GM12878 (cell line): Measurements from ENCODE around the gene FOXJ1. TPM values are rescaled to one million over a fixed set of nuclear protein-coding genes. Genes with fewer than 3 reads are reported as not detected.

Source experiments
- ATAC-seq: fragments of 200-7000 bp; cut with Tn5 transposase; 3 replicates; pipeline ENCODE4 v1.9.1; 2020; ENCODE audit warnings: mild to moderate bottlenecking, moderate library complexity
- BruUV-seq: library from RNA; stranded (reverse); fragments of 400-500 nt; replicated peaks from 2 replicates; lab custom pipeline; 2021; lab: Mats Ljungman, UMichigan
- CTCF ChIA-PET: fragments of 300-600 bp; sonication (Branson Sonifier 250); formaldehyde crosslinking; extraction: SDS; loops from one replicate; lab custom pipeline; 2021; ENCODE audit warnings: inconsistent platforms; lab: Yijun Ruan, JAX
- POLR2A ChIA-PET: fragments of 350-600 bp; formaldehyde crosslinking; extraction: SDS; loops from one replicate; lab custom pipeline; 2021; ENCODE audit warnings: inconsistent platforms; lab: Charles Lee
- RAD21 ChIA-PET: fragments of 300-600 bp; sonication (Branson Sonifier 250); formaldehyde crosslinking; loops from one replicate; lab custom pipeline; 2023; ENCODE audit warnings: antibody characterized with exemption; ENCODE audit not compliant: unreplicated experiment; lab: Charles Lee
- SMC1A ChIA-PET: fragments of 300-600 bp; sonication (Branson Sonifier 250); formaldehyde crosslinking; loops from one replicate; lab custom pipeline; 2023; ENCODE audit not compliant: unreplicated experiment, uncharacterized antibody; lab: Charles Lee
- DNase-seq: peaks from one replicate; pipeline ENCODE4 v3.0.0-alpha.2; 2011; ENCODE audit warnings: low read depth, low spot score
- FAIRE-seq: peaks from 3 replicates; lab custom pipeline; 2011; peaks lifted over from hg19 to GRCh38; lab: Jason Lieb, UNC
- H2AFZ ChIP-seq: 2 replicates; pipeline ENCODE4 v1.6.0; 2011; ENCODE audit warnings: low read depth, low read length, control low read depth; ENCODE audit not compliant: control insufficient read depth
- H3K27ac ChIP-seq: 2 replicates; pipeline ENCODE4 v1.5.1; 2011; ENCODE audit warnings: control low read depth; ENCODE audit not compliant: control insufficient read depth, insufficient read depth
- H3K27me3 ChIP-seq, 2 experiments: replicated peaks in 1 of 2; 2 replicates each; pipeline versions ENCODE4 v1.6.0 to v1.6.1; 2011; ENCODE audit warnings: low read length in 1 of 2; ENCODE audit not compliant: control insufficient read depth in 2 of 2, insufficient read depth in 2 of 2
- H3K36me3 ChIP-seq, 2 experiments: 2 replicates each; pipeline ENCODE4 v1.5.1; 2011; ENCODE audit warnings: low read length in 1 of 2; ENCODE audit not compliant: control insufficient read depth in 2 of 2, insufficient read depth in 2 of 2
- H3K4me1 ChIP-seq: 2 replicates; pipeline ENCODE4 v1.6.1; 2011; ENCODE audit warnings: mild to moderate bottlenecking, low read length, moderate library complexity, mixed read lengths; ENCODE audit not compliant: control insufficient read depth, insufficient read depth
- H3K4me2 ChIP-seq: 2 replicates; pipeline ENCODE4 v1.6.0; 2011; ENCODE audit warnings: control low read depth; ENCODE audit not compliant: control insufficient read depth, insufficient read depth
- H3K4me3 ChIP-seq: fragments of 200-600 bp; sonication (generic); 2 replicates; pipeline ENCODE4 v1.5.1; 2016
- H3K79me2 ChIP-seq: 2 replicates; pipeline ENCODE4 v1.6.0; 2011; ENCODE audit warnings: low read length; ENCODE audit not compliant: control insufficient read depth, insufficient read depth
- H3K9ac ChIP-seq: 2 replicates; pipeline ENCODE4 v1.8.0; 2011; ENCODE audit warnings: low read length, control low read depth, mixed read lengths; ENCODE audit not compliant: control insufficient read depth, insufficient read depth
- H3K9me3 ChIP-seq: replicated peaks from 3 replicates; pipeline ENCODE4 v1.5.1; 2011; ENCODE audit warnings: mild to moderate bottlenecking, low read length; ENCODE audit not compliant: control insufficient read depth, insufficient read depth
- H4K20me1 ChIP-seq: 2 replicates; pipeline ENCODE4 v1.6.0; 2011; ENCODE audit not compliant: control insufficient read depth, insufficient read depth
- CREM ChIP-seq: IDR thresholded peaks from 2 replicates; pipeline ENCODE4 v1.6.1; 2014; ENCODE audit warnings: antibody characterized with exemption, low read depth
- ETV6 ChIP-seq, 2 experiments: fragments of 450-650 bp in 1 of 2; IDR thresholded peaks in 1 of 2; conservative IDR thresholded peaks in 1 of 2; 2 replicates each; pipeline ENCODE4 v1.6.1; 2014; ENCODE audit warnings: antibody characterized with exemption in 1 of 2, borderline replicate concordance in 1 of 2, low read depth in 1 of 2, mild to moderate bottlenecking in 1 of 2, moderate library complexity in 1 of 2
- EZH2 ChIP-seq: IDR thresholded peaks from 2 replicates; pipeline ENCODE4 v1.6.1; 2012; ENCODE audit warnings: low read depth, mild to moderate bottlenecking, control low read depth, inconsistent platforms, low read length, borderline replicate concordance; ENCODE audit not compliant: control insufficient read depth
- JUNB ChIP-seq: IDR thresholded peaks from 2 replicates; pipeline ENCODE4 v1.6.1; 2016; ENCODE audit warnings: antibody characterized with exemption, mild to moderate bottlenecking
- SPI1 ChIP-seq: IDR thresholded peaks from 2 replicates; pipeline ENCODE4 v1.6.1; 2011; ENCODE audit warnings: low read depth, mild to moderate bottlenecking, low read length, moderate library complexity, borderline replicate concordance; ENCODE audit not compliant: insufficient read depth
- SREBF1 ChIP-seq: IDR thresholded peaks from 2 replicates; pipeline ENCODE4 v1.6.1; 2012; ENCODE audit warnings: mild to moderate bottlenecking, low read length
- SRF ChIP-seq, 2 experiments: IDR thresholded peaks; 2 replicates each; pipeline ENCODE4 v1.6.1; 2011; ENCODE audit warnings: low read depth in 2 of 2, low read length in 2 of 2, mild to moderate bottlenecking in 1 of 2, moderate library complexity in 1 of 2
- TARDBP ChIP-seq: IDR thresholded peaks from 2 replicates; pipeline ENCODE4 v1.6.1; 2016; ENCODE audit warnings: borderline replicate concordance
- WGBS: methylation state at CpG from one replicate; pipeline ENCODE4 v1.1.6; 2016; ENCODE audit warnings: low lambda C conversion rate; ENCODE audit not compliant: insufficient replicate concordance, insufficient coverage; ENCODE audit errors: missing lambda C conversion rate; 5-methylcytosine and 5-hydroxymethylcytosine counted together
- in situ Hi-C: fragments of 300-500 bp; cut with MboI; formaldehyde crosslinking; loops from 9 replicates; pipeline ENCODE4 v1.14.3; 2018; ENCODE audit warnings: mixed read lengths
- intact Hi-C: fragments of 100-400 bp; cut with micrococcal nuclease; formaldehyde crosslinking; loops from one replicate; pipeline ENCODE4 v1.14.2; 2022; ENCODE audit not compliant: unreplicated experiment
- polyA plus RNA-seq, 11 experiments: library from polyadenylated mRNA; depleted of rRNA in 4 of 11; unstranded in 6 of 11; stranded (reverse) in 5 of 11; fragments of >200 nt; fragmentation: Nextera tagmentation in 4 of 11; fragmentation: Illumina TruSeq in 1 of 11; extraction: Ambion mirVana in 4 of 11; extraction: Trizol in 1 of 11; gene quantifications; 1 replicate in 1 of 11; 2 replicates in 10 of 11; pipeline versions ENCODE4 v1.2.1 to v1.2.3, GENCODE V29; 2011 to 2016; ENCODE audit warnings: inconsistent platforms in 2 of 11, missing spikeins in 2 of 11, low read depth in 1 of 11
- total RNA-seq, 4 experiments: library from RNA; depleted of rRNA in 3 of 4; stranded (reverse); fragments of >200 nt in 3 of 4; fragmentation: Illumina TruSeq in 1 of 4; extraction: Trizol in 1 of 4; gene quantifications; 2 replicates each; pipeline versions ENCODE4 v1.2.1 to v1.2.3, GENCODE V29; 2013 to 2021
- TF ChIP-seq, protein P1 (sequence below): fragments of 450-650 bp; IDR thresholded peaks from 2 replicates; pipeline ENCODE4 v1.6.1; 2017; ENCODE audit warnings: low read depth, mild to moderate bottlenecking, moderate library complexity
- TF ChIP-seq, protein P2 (sequence below): fragments of 450-650 bp; conservative IDR thresholded peaks from 2 replicates; pipeline ENCODE4 v1.6.1; 2017; ENCODE audit warnings: mild to moderate bottlenecking, moderate library complexity
- TF ChIP-seq, protein P3 (sequence below), 3 experiments: IDR thresholded peaks in 2 of 3; conservative IDR thresholded peaks in 1 of 3; 2 replicates each; pipeline ENCODE4 v1.5.1; 2011; ENCODE audit warnings: low read depth in 3 of 3, low read length in 3 of 3, mild to moderate bottlenecking in 3 of 3, control low read depth in 2 of 3, moderate library complexity in 2 of 3, inconsistent platforms in 1 of 3, mixed read lengths in 1 of 3; ENCODE audit not compliant: control insufficient read depth in 2 of 3, insufficient read depth in 1 of 3; ENCODE audit errors: extremely low read depth in 1 of 3

The FOXJ1 gene
- total and polyA plus RNA-seq, 10 of the 15 experiments (the other 5 are each of a cell fraction or from before 2014, with no cell fraction given): not detected

- DNase-seq (peak; percentile 46), ATAC-seq (peak; percentile 53), FAIRE-seq (peak; percentile 79)
- WGBS: 72% methylated on average over 6 of the region's 6 CpGs
- Histone ChIP-seq H3K36me3 (no peaks in the 10 kb centered on the region), H3K4me2 (peak overlapping the region; percentile 1; the same call in 1 of the 2 replicates), H3K9ac (no peak overlapping the region), H4K20me1 (no peaks in the 10 kb centered on the region), H3K79me2 (no peaks in the 10 kb centered on the region), H3K27ac (no peak overlapping the region), H3K4me1 (peaks cover 18% of the 10 kb centered on the region), H3K4me3 (no peak overlapping the region), H2AFZ (peak overlapping the region; percentile 33), H3K27me3 (no peaks in the 10 kb centered on the region), H3K9me3 (no peaks in the 10 kb centered on the region; the same call in 2 of the 3 replicates)
- SMC1A ChIA-PET: interaction anchor here (0.6 to 12.7 kb wide), 28 partner anchors 8 to 99 kb away, joined by 3 to 147 read pairs (median 6); partner anchors contain the start of gene UBALD2
- CTCF ChIA-PET: interaction anchor here (0.8 to 12.6 kb wide), 30 partner anchors 8 to 274 kb away, joined by 3 to 162 read pairs (median 4); partner anchors contain the start of genes EXOC7, MRPL38, SPHK1 and UBALD2
- intact Hi-C loops (no loop called here), in situ Hi-C loops (no loop called here)
- BruUV-seq: no TSS peak
- POLR2A ChIA-PET: interaction anchor here (0.6 to 16.8 kb wide), 11 partner anchors 9 to 100 kb away, joined by 3 to 427 read pairs (median 4); partner anchors contain the start of genes EXOC7 and UBALD2
- RAD21 ChIA-PET: interaction anchor here (1.0 to 17.4 kb wide), 14 partner anchors 9 to 275 kb away, joined by 3 to 419 read pairs (median 4); partner anchors contain the start of genes MRPL38 and UBALD2
- no peak for TF ChIP-seq JUNB
- no peak for TF ChIP-seq TARDBP
- TF ChIP-seq EZH2: no peak
- TF ChIP-seq SRF (IDR thresholded peaks at IDR 0.05; ENCODE audit: low read depth in 2 of 2, low read length in 2 of 2): peak in 1 of 2 experiments; percentile 68; a peak in 1 of 4 replicates
- TF ChIP-seq, protein P1, sequence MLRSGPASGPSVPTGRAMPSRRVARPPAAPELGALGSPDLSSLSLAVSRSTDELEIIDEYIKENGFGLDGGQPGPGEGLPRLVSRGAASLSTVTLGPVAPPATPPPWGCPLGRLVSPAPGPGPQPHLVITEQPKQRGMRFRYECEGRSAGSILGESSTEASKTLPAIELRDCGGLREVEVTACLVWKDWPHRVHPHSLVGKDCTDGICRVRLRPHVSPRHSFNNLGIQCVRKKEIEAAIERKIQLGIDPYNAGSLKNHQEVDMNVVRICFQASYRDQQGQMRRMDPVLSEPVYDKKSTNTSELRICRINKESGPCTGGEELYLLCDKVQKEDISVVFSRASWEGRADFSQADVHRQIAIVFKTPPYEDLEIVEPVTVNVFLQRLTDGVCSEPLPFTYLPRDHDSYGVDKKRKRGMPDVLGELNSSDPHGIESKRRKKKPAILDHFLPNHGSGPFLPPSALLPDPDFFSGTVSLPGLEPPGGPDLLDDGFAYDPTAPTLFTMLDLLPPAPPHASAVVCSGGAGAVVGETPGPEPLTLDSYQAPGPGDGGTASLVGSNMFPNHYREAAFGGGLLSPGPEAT: no peak
- peak; percentile 13; the same call in 1 of the 2 replicates for TF ChIP-seq SPI1
- TF ChIP-seq SREBF1: no peak
- TF ChIP-seq CREM: 0 out of 2 replicates have a peak, but pooled peaks have one; percentile 18
- TF ChIP-seq, protein P2, sequence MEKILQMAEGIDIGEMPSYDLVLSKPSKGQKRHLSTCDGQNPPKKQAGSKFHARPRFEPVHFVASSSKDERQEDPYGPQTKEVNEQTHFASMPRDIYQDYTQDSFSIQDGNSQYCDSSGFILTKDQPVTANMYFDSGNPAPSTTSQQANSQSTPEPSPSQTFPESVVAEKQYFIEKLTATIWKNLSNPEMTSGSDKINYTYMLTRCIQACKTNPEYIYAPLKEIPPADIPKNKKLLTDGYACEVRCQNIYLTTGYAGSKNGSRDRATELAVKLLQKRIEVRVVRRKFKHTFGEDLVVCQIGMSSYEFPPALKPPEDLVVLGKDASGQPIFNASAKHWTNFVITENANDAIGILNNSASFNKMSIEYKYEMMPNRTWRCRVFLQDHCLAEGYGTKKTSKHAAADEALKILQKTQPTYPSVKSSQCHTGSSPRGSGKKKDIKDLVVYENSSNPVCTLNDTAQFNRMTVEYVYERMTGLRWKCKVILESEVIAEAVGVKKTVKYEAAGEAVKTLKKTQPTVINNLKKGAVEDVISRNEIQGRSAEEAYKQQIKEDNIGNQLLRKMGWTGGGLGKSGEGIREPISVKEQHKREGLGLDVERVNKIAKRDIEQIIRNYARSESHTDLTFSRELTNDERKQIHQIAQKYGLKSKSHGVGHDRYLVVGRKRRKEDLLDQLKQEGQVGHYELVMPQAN: no peak
- TF ChIP-seq ETV6 (conservative IDR thresholded peaks at IDR 0.05 in 1 of 2, IDR thresholded peaks at IDR 0.05 in 1 of 2; ENCODE audit: borderline replicate concordance in 1 of 2, low read depth in 1 of 2): peak in 1 of 2 experiments; percentile 65; a peak in 1 of 4 replicates
- TF ChIP-seq, protein P3, sequence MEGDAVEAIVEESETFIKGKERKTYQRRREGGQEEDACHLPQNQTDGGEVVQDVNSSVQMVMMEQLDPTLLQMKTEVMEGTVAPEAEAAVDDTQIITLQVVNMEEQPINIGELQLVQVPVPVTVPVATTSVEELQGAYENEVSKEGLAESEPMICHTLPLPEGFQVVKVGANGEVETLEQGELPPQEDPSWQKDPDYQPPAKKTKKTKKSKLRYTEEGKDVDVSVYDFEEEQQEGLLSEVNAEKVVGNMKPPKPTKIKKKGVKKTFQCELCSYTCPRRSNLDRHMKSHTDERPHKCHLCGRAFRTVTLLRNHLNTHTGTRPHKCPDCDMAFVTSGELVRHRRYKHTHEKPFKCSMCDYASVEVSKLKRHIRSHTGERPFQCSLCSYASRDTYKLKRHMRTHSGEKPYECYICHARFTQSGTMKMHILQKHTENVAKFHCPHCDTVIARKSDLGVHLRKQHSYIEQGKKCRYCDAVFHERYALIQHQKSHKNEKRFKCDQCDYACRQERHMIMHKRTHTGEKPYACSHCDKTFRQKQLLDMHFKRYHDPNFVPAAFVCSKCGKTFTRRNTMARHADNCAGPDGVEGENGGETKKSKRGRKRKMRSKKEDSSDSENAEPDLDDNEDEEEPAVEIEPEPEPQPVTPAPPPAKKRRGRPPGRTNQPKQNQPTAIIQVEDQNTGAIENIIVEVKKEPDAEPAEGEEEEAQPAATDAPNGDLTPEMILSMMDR (IDR thresholded peaks at IDR 0.05 in 2 of 3, conservative IDR thresholded peaks at IDR 0.05 in 1 of 3; ENCODE audit: control insufficient read depth in 2 of 3, extremely low read depth in 1 of 3, insufficient read depth in 1 of 3, low read depth in 3 of 3, low read length in 3 of 3): peak in 2 of 3 experiments; percentile 3 to 12; a peak in 1 of 6 replicates
These were observed 38.7 kb upstream of the FOXJ1 start for GRCh38 chr17:76179496-76180467.
